Endodermal cell (in vitro differentiated cells): ENCODE data around the gene CAMSAP1. TPM values are rescaled to one million over a fixed set of nuclear protein-coding genes. Genes with fewer than 3 reads are reported as not detected.

ENCODE experiments used
- DNase-seq: peaks from one replicate; pipeline ENCODE4 v3.0.0-alpha.2; 2017
- H3K27ac ChIP-seq: 2 replicates; pipeline ENCODE4 v1.5.1; 2013; ENCODE audit warnings: mild to moderate bottlenecking, low read depth, low read length, moderate library complexity
- H3K27me3 ChIP-seq: 2 replicates; pipeline ENCODE4 v1.6.1; 2013; ENCODE audit warnings: mild to moderate bottlenecking, low read length, moderate library complexity; ENCODE audit not compliant: insufficient read depth, control insufficient read depth, poor library complexity, severe bottlenecking
- H3K36me3 ChIP-seq: 2 replicates; pipeline ENCODE4 v1.7.0; 2013; ENCODE audit warnings: mild to moderate bottlenecking, low read length, moderate library complexity; ENCODE audit not compliant: control insufficient read depth, insufficient read depth
- H3K4me1 ChIP-seq: one replicate; pipeline ENCODE4 v1.7.0; 2013; ENCODE audit warnings: low read length; ENCODE audit not compliant: control insufficient read depth, insufficient read depth
- H3K4me3 ChIP-seq: 2 replicates; pipeline ENCODE4 v1.5.1; 2013; ENCODE audit warnings: mild to moderate bottlenecking, low read length, moderate library complexity
- H3K9ac ChIP-seq: 2 replicates; pipeline ENCODE4 v1.6.1; 2013; ENCODE audit warnings: mild to moderate bottlenecking, low read length, moderate library complexity; ENCODE audit not compliant: poor library complexity, severe bottlenecking; ENCODE audit errors: extremely low read depth
- H3K9me3 ChIP-seq: 2 replicates; pipeline ENCODE4 v1.6.1; 2013; ENCODE audit warnings: mild to moderate bottlenecking, low read length, moderate library complexity; ENCODE audit not compliant: control insufficient read depth
- H3K27ac Mint-ChIP-seq: 2 replicates; pipeline ENCODE4 v1.8.0; 2020; ENCODE audit warnings: mixed read lengths
- H3K27me3 Mint-ChIP-seq: 2 replicates; pipeline ENCODE4 v1.8.0; 2021; ENCODE audit warnings: mild to moderate bottlenecking, mixed read lengths; ENCODE audit not compliant: insufficient read depth
- H3K36me3 Mint-ChIP-seq: 2 replicates; pipeline ENCODE4 v1.8.0; 2020; ENCODE audit warnings: low read depth, mixed read lengths
- H3K4me1 Mint-ChIP-seq: 2 replicates; pipeline ENCODE4 v1.8.0; 2020; ENCODE audit warnings: mixed read lengths
- H3K4me3 Mint-ChIP-seq: 2 replicates; pipeline ENCODE4 v1.8.0; 2020; ENCODE audit warnings: mild to moderate bottlenecking, moderate library complexity, mixed read lengths
- H3K9me3 Mint-ChIP-seq: 2 replicates; pipeline ENCODE4 v1.8.0; 2020; ENCODE audit warnings: mild to moderate bottlenecking, mixed read lengths
- WGBS, 2 experiments: methylation state at CpG; one replicate each; pipeline versions ENCODE4 v1.1.5 to v1.1.7; 2013; ENCODE audit warnings: missing lambda C conversion rate in 2 of 2, mixed read lengths in 1 of 2; ENCODE audit not compliant: insufficient coverage in 1 of 2, insufficient read length in 1 of 2; 5-methylcytosine and 5-hydroxymethylcytosine counted together
- total RNA-seq, 2 donors: library from RNA; stranded (reverse); fragmentation: NEBNext Ultra II Directional in 1 of 2; extraction: Animal tissue kit (Norgen Biotek cat#: 25700) in 1 of 2; gene quantifications; 2 replicates in 1 of 2; 3 replicates in 1 of 2; pipeline ENCODE4 v1.2.1, GENCODE V29; 2021
- TF ChIP-seq, protein P1 (sequence below): fragments of 200-600 bp; sonication (generic); conservative IDR thresholded peaks from 2 replicates; pipeline ENCODE4 v1.5.0; 2021; ENCODE audit warnings: antibody characterized with exemption, mild to moderate bottlenecking

CAMSAP1 gene
- total RNA-seq, 2 donors from 2014 or later = 40.1 to 43.1 TPM

DNA sequence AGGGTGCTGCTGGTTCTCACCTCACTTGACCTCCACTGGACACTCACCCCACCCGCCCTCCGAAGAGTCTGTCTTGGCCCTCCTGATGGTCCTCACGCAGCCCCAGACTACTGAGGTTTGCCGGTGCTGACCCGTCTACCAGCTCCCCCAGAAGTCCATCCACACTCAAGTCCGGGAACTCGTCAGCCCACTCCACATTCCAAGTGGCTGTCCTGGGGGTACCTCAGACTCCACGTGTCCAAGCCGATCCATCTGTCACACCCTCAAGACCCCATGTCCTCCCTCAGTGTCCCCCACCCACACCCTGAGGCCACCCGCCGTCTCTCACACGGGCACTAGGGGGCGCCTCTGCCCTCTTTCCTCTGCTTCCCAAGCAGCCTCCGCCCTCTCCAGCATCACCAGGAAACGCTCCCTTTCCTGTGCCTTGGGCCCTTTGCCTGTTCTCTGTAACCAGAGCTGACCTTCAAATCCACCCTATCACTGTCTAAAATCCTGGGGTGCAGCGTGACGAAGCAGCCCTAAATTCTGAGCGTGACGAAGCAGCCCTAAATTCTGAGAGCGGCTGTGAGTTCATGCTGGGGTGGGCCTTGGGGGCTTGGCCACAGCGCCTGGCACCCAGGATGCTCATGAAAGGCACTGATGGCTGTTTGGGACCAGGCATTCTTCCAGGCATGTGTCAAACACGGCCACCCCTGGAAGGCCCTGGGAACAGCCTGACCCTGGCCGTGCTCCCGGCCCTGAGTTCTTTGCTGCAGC is 109.7 kb downstream of the CAMSAP1 start:
- TF ChIP-seq, protein P1, sequence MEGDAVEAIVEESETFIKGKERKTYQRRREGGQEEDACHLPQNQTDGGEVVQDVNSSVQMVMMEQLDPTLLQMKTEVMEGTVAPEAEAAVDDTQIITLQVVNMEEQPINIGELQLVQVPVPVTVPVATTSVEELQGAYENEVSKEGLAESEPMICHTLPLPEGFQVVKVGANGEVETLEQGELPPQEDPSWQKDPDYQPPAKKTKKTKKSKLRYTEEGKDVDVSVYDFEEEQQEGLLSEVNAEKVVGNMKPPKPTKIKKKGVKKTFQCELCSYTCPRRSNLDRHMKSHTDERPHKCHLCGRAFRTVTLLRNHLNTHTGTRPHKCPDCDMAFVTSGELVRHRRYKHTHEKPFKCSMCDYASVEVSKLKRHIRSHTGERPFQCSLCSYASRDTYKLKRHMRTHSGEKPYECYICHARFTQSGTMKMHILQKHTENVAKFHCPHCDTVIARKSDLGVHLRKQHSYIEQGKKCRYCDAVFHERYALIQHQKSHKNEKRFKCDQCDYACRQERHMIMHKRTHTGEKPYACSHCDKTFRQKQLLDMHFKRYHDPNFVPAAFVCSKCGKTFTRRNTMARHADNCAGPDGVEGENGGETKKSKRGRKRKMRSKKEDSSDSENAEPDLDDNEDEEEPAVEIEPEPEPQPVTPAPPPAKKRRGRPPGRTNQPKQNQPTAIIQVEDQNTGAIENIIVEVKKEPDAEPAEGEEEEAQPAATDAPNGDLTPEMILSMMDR = peak; percentile 92
- Mint-ChIP-seq H3K27me3 (no peaks in the 10 kb centered on the region), H3K9me3 (no peaks in the 10 kb centered on the region)

DNA sequence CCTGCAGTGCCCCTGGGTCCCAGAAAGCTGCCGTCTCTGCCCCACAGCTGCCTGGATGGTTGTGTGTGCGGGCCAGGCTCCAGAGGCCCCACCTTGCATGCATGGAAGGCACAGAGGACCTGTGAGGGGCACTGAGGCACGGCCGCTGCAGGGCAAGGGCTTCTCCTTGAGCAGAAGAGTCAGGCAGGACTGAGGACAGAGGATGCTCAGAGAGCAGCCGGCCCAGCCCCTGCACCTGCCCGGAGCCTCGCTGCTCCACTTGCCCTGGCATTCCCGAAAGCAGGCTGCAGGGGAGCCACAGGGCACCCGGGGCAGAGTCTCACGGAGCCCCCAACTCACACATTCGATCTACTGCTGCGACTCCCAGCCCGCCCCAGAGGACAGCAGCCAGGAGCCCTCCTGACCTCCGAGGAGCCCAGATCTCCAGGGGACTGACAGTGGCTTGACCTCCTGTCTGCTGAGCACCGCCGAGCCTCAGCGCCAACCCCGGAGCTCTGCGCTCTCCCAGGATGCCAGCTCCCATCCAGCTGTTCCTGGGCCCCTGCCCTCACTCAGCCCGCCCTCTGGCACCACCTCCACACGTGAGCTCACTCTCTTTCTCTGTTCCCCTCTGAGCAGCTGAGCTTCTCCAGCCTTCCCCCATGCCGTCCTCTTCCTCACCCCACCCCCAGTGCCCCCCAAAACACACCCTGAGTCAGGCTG is 110.4 kb downstream of the CAMSAP1 start:
- H3K36me3 Mint-ChIP-seq = no peaks in the 10 kb centered on the region
- Histone ChIP-seq H3K9ac (no peak overlapping the region), H3K4me3 (no peak overlapping the region), H3K27me3 (no peaks in the 10 kb centered on the region), H3K4me1 (no peaks in the 10 kb centered on the region), H3K27ac (no peak overlapping the region), H3K9me3 (no peaks in the 10 kb centered on the region), H3K36me3 (no peaks in the 10 kb centered on the region)
- no peak overlapping the region for H3K27ac Mint-ChIP-seq
- no peaks in the 10 kb centered on the region for H3K4me1 Mint-ChIP-seq
- WGBS, 2 experiments = 90 to 91% methylated on average over 17 to 22 of the region's 22 CpGs
- TF ChIP-seq, protein P1 = no peak
- no peak overlapping the region for H3K4me3 Mint-ChIP-seq
- no peak for DNase-seq
- no peaks in the 10 kb centered on the region for H3K27me3 Mint-ChIP-seq
- H3K9me3 Mint-ChIP-seq = no peaks in the 10 kb centered on the region

More for the DNA sequence above, 109.7 kb downstream of the CAMSAP1 start:
- Histone ChIP-seq H3K36me3 (no peaks in the 10 kb centered on the region), H3K4me3 (no peak overlapping the region), H3K27ac (no peak overlapping the region), H3K9me3 (no peaks in the 10 kb centered on the region), H3K9ac (no peak overlapping the region), H3K4me1 (no peaks in the 10 kb centered on the region), H3K27me3 (no peaks in the 10 kb centered on the region)
- Mint-ChIP-seq H3K4me3 (no peak overlapping the region), H3K36me3 (no peaks in the 10 kb centered on the region), H3K27ac (no peak overlapping the region), H3K4me1 (no peaks in the 10 kb centered on the region)
- DNase-seq = peak; percentile 92
- WGBS, 2 experiments = 45 to 60% methylated on average over 17 to 24 of the region's 24 CpGs

DNA sequence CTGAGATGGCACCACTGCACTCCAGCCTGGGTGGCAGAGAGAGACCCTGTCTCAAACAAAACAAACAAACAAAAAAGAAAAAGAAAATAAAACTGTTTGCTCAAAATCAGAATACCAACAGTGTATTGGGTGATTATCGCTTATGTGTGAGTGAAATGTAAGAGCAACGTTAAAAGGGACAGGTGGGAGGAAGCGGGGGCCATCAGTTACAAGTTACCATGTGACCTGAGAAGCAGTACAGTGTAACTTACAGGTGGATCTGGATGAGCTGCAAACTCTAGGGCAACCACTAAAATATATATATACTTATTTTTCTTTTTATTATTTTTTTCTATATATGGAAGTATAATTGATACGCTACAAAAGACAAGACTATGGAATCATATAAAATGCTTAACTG is 112.0 kb downstream of the CAMSAP1 start:
- DNase-seq = no peak
- no peaks in the 10 kb centered on the region for H3K36me3 ChIP-seq
- WGBS, 2 experiments = 83% methylated on average over 4 of the region's 4 CpGs; no CpG with 5 or more reads in 1 of the 2 experiments
- Mint-ChIP-seq H3K4me1 (no peaks in the 10 kb centered on the region), H3K27ac (no peak overlapping the region), H3K9me3 (no peaks in the 10 kb centered on the region), H3K27me3 (no peaks in the 10 kb centered on the region), H3K36me3 (no peaks in the 10 kb centered on the region), H3K4me3 (no peak overlapping the region)
- TF ChIP-seq, protein P1 = no peak
- no peaks in the 10 kb centered on the region for H3K27me3 ChIP-seq
- no peak overlapping the region for H3K9ac ChIP-seq
- H3K4me3 ChIP-seq = no peak overlapping the region
- no peaks in the 10 kb centered on the region for H3K9me3 ChIP-seq
- H3K27ac ChIP-seq = no peak overlapping the region
- H3K4me1 ChIP-seq = no peaks in the 10 kb centered on the region
